ENCODE measurements around the gene RAB18.

DNA sequence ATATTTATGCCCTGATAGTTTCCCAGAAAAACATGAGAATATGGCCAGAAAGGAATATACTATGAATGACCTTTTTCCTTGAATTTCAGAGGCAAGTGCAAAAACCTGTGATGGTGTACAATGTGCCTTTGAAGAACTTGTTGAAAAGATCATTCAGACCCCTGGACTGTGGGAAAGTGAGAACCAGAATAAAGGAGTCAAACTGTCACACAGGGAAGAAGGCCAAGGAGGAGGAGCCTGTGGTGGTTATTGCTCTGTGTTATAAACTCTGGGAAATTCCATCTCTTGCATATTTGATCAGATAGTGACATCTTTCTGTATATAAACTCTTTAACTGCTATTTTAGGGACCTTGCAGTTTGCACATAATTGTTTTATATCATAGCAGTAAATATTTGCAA, 33.7 kb downstream of the RAB18 start:
- TF ChIP-seq, protein P1, sequence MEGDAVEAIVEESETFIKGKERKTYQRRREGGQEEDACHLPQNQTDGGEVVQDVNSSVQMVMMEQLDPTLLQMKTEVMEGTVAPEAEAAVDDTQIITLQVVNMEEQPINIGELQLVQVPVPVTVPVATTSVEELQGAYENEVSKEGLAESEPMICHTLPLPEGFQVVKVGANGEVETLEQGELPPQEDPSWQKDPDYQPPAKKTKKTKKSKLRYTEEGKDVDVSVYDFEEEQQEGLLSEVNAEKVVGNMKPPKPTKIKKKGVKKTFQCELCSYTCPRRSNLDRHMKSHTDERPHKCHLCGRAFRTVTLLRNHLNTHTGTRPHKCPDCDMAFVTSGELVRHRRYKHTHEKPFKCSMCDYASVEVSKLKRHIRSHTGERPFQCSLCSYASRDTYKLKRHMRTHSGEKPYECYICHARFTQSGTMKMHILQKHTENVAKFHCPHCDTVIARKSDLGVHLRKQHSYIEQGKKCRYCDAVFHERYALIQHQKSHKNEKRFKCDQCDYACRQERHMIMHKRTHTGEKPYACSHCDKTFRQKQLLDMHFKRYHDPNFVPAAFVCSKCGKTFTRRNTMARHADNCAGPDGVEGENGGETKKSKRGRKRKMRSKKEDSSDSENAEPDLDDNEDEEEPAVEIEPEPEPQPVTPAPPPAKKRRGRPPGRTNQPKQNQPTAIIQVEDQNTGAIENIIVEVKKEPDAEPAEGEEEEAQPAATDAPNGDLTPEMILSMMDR (IDR thresholded peaks at IDR 0.05), result no peak
- TF ChIP-seq POLR2A (IDR thresholded peaks at IDR 0.05), result no peak
